Measurements from ENCODE around the gene AP3B1.

GRCh38 chr5:78203815-78204214 lies 90.7 kb downstream of the AP3B1 start:
- no peak for TF ChIP-seq CTCF (IDR thresholded peaks at IDR 0.05)
- no peak for TF ChIP-seq POLR2A (IDR thresholded peaks at IDR 0.05)

Measured in testis (tissue), 2 donors.